Lung (tissue), 12 donors: ENCODE results near the gene THEMIS. TPM values are rescaled to one million over a fixed set of nuclear protein-coding genes. Genes with fewer than 3 reads are reported as not detected.

Experiments used
- ATAC-seq: fragments of 200-7000 bp; cut with Tn5 transposase; one replicate; pipeline ENCODE4 v1.9.1; 2020; ENCODE audit warnings: moderate number of reproducible peaks; ENCODE audit not compliant: insufficient read depth, low FRiP score
- DNase-seq, 3 donors: peaks; one replicate each; pipeline ENCODE4 v3.0.0-alpha.2; 2013 to 2017
- H3K27ac ChIP-seq, 2 donors: one replicate each; pipeline ENCODE4 v1.5.1; 2013; ENCODE audit warnings: mild to moderate bottlenecking in 2 of 2, moderate library complexity in 2 of 2, control low read depth in 1 of 2, inconsistent platforms in 1 of 2, low read depth in 1 of 2, low read length in 1 of 2
- H3K27me3 ChIP-seq, 3 donors: one replicate each; pipeline ENCODE4 v1.5.1; 2013; ENCODE audit warnings: low read length in 2 of 3; ENCODE audit not compliant: control insufficient read depth in 3 of 3, insufficient read depth in 3 of 3
- H3K36me3 ChIP-seq, 4 donors: one replicate each; pipeline ENCODE4 v1.5.1; 2013; ENCODE audit warnings: low read length in 4 of 4, mild to moderate bottlenecking in 1 of 4, moderate library complexity in 1 of 4; ENCODE audit not compliant: control insufficient read depth in 4 of 4, insufficient read depth in 4 of 4
- H3K4me1 ChIP-seq, 5 donors: one replicate each; pipeline ENCODE4 v1.5.1; 2013; ENCODE audit warnings: low read length in 5 of 5, mild to moderate bottlenecking in 2 of 5, moderate library complexity in 1 of 5; ENCODE audit not compliant: control insufficient read depth in 5 of 5, insufficient read depth in 5 of 5
- H3K4me3 ChIP-seq: one replicate; pipeline ENCODE4 v1.5.1; 2013; ENCODE audit warnings: mild to moderate bottlenecking, control low read depth, moderate library complexity
- H3K9ac ChIP-seq, 2 donors: one replicate each; pipeline ENCODE4 v1.5.1; 2013; ENCODE audit warnings: low read length in 2 of 2, control low read depth in 1 of 2; ENCODE audit not compliant: insufficient read depth in 1 of 2
- H3K9me3 ChIP-seq, 4 donors: one replicate each; pipeline ENCODE4 v1.5.1; 2013; ENCODE audit warnings: low read length in 3 of 4, mild to moderate bottlenecking in 1 of 4, moderate library complexity in 1 of 4; ENCODE audit not compliant: control insufficient read depth in 4 of 4, insufficient read depth in 3 of 4
- CTCF ChIP-seq: IDR thresholded peaks from 2 replicates; pipeline ENCODE4 v1.5.1; 2012; ENCODE audit warnings: mild to moderate bottlenecking; ENCODE audit errors: control extremely low read depth, extremely low read depth
- WGBS, 2 donors: extraction: QIAGEN DNeasy Blood & Tissue Kit; methylation state at CpG; one replicate each; pipeline ENCODE4 v1.1.7; 2013; 5-methylcytosine and 5-hydroxymethylcytosine counted together
- polyA plus RNA-seq, 2 donors: library from polyadenylated mRNA; stranded (reverse); fragments of 200-250 nt; gene quantifications; one replicate each; pipeline ENCODE4 v1.2.1, GENCODE V29; 2013
- total RNA-seq, 2 donors: library from RNA; depleted of rRNA in 1 of 2; stranded (reverse); fragments of >200 nt in 1 of 2; gene quantifications; one replicate each; pipeline ENCODE4 v1.2.1, GENCODE V29; 2014 to 2021
- donor health status: control.
- donor health status: control.
- donor health status: Bipolar disorder and iron deficiency.
- donor health status: healthy.
- donor health status: DM: yes; HTN: yes; CAD: no.

Gene THEMIS
- total and polyA plus RNA-seq, 4 donors, result 0.22 to 0.86 (median 0.54) TPM

GRCh38 chr6:127812985-127813698 lies 87.7 kb downstream of the THEMIS start:
- Histone ChIP-seq H3K27ac (no peak overlapping the region), H3K27me3 (peaks cover 0 to 2% (median 0%) of the 10 kb centered on the region in 3 donors), H3K4me3 (no peak overlapping the region), H3K36me3 (no peaks in the 10 kb centered on the region), H3K9me3 (no peaks in the 10 kb centered on the region), H3K9ac (no peak overlapping the region), H3K4me1 (no peaks in the 10 kb centered on the region)
- ATAC-seq (no peak), DNase-seq (no peak)
- TF ChIP-seq CTCF, result no peak
- WGBS, 2 donors, result 84 to 87% methylated on average over 16 of the region's 16 CpGs

GRCh38 chr6:127811900-127812570 lies 88.8 kb downstream of the THEMIS start:
- 54 to 69% methylated on average over 4 of the region's 4 CpGs for WGBS, 2 donors
- no peaks in the 10 kb centered on the region for H3K36me3 ChIP-seq
- no peak overlapping the region for H3K27ac ChIP-seq
- no peak overlapping the region for H3K9ac ChIP-seq
- no peak for DNase-seq
- H3K4me1 ChIP-seq, result no peaks in the 10 kb centered on the region
- ATAC-seq, result no peak
- H3K27me3 ChIP-seq, result no peaks in the 10 kb centered on the region
- TF ChIP-seq CTCF, result no peak
- H3K4me3 ChIP-seq, result no peak overlapping the region
- no peaks in the 10 kb centered on the region for H3K9me3 ChIP-seq

DNA sequence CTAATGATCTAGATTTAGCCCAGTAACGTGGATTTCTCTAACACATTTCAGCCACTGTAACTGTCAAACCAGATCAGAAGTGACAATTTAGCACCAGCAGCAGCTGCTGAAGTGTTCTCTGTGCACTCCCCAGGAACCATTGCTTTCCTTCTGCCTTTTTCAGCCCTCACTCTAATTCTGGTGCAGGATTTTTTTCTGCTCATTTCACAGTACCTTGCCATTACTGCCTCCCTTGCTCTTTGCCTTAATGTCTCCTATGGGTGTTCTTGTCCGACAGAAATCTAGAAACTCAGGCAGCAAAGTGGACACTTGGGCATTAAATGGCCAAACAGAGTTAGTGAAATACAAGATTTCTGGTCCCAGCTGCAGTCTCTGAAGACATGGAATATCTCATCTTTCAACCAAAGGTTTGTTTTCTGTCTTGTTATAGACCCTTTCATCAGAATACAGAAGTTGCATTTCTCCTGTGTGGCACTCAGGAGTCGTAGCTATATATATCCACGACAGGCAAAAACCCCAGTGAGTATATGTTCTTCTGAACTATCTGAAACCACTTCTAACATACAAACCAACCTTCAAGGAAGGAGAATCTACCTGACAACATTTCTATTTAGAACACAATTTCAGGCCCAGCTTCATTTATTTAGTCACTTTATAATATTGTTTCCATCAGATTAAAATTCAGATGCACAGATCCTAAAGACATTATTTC lies 92.9 kb downstream of the THEMIS start:
- no peaks in the 10 kb centered on the region for H3K4me1 ChIP-seq
- H3K9me3 ChIP-seq, result no peaks in the 10 kb centered on the region
- H3K4me3 ChIP-seq, result no peak overlapping the region
- H3K36me3 ChIP-seq, result no peaks in the 10 kb centered on the region
- TF ChIP-seq CTCF, result no peak
- DNase-seq (no peak), ATAC-seq (no peak)
- H3K9ac ChIP-seq, result no peak overlapping the region
- WGBS, 2 donors, result 82 to 84% methylated on average over 4 of the region's 4 CpGs
- no peak overlapping the region for H3K27ac ChIP-seq
- no peaks in the 10 kb centered on the region for H3K27me3 ChIP-seq
